ENCODE data around the gene IMMP2L.

DNA sequence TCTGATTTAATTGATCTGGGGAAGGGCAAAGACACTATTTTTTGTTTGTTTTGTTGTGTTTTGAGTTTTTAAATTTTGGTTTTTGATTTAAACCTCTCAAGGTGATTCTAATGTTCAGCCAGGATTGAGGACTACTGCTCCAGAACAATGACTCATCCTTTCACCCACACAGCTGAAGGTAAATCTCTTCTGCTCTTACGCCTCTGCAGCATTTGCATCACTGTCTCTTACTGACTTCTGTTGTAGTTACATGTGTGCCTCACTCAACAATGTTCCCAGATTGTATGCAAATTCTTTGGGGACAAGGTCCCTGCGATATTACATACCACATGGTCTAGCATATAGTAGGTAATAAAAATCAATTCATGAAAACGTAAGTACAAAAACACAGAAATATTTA, 938.9 kb downstream of the IMMP2L start:
- TF ChIP-seq, protein P1, sequence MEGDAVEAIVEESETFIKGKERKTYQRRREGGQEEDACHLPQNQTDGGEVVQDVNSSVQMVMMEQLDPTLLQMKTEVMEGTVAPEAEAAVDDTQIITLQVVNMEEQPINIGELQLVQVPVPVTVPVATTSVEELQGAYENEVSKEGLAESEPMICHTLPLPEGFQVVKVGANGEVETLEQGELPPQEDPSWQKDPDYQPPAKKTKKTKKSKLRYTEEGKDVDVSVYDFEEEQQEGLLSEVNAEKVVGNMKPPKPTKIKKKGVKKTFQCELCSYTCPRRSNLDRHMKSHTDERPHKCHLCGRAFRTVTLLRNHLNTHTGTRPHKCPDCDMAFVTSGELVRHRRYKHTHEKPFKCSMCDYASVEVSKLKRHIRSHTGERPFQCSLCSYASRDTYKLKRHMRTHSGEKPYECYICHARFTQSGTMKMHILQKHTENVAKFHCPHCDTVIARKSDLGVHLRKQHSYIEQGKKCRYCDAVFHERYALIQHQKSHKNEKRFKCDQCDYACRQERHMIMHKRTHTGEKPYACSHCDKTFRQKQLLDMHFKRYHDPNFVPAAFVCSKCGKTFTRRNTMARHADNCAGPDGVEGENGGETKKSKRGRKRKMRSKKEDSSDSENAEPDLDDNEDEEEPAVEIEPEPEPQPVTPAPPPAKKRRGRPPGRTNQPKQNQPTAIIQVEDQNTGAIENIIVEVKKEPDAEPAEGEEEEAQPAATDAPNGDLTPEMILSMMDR (IDR thresholded peaks at IDR 0.05): no peak
- no peak for TF ChIP-seq POLR2A (IDR thresholded peaks at IDR 0.05)

Data from body of pancreas (tissue), 4 donors.